ENCODE data around the gene ICAM1.
"Not testable (repeated sequence)": the region's sequence is repeated elsewhere in the genome, so short reads cannot be mapped to it uniquely, and the experiment has no call there.

DNA sequence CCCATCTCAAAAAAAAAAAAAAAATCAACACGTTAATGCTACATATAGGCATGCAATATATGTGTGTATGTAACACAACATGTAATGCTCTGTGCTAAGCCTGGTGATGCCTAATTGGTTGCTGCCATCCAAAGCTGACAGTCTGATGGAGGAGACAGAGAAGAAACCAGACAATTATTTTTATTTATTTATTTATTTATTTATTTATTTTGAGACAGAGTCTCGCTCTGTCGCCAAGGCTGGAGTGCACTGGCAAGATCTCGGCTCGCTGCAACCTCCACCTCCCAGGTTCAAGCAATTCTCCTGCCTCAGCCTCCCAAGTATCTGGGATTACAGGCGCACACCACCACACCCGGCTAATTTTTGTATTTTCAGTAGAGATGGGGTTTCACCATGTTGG is 35.5 kb upstream of the ICAM1 start:
- not testable (repeated sequence) for TF ChIP-seq ATF7-NPFF (CRISPR knock-in tag; IDR thresholded peaks at IDR 0.05; ENCODE audit: low read depth); ZBTB4 (CRISPR knock-in tag; IDR thresholded peaks at IDR 0.05; ENCODE audit: borderline replicate concordance); NFIC (IDR thresholded peaks at IDR 0.05; ENCODE audit: low read length); DPF2 (CRISPR knock-in tag; IDR thresholded peaks at IDR 0.05; ENCODE audit: borderline replicate concordance, low read depth); USF2 (IDR thresholded peaks at IDR 0.05; ENCODE audit: low read depth, low read length); USF2 (CRISPR knock-in tag; IDR thresholded peaks at IDR 0.05; ENCODE audit: borderline replicate concordance); ZIK1 (CRISPR knock-in tag; IDR thresholded peaks at IDR 0.05; ENCODE audit: borderline replicate concordance, low read depth); MNT (IDR thresholded peaks at IDR 0.05); MBNL3 (CRISPR knock-in tag; conservative IDR thresholded peaks at IDR 0.05); RARA (CRISPR knock-in tag; IDR thresholded peaks at IDR 0.05); CTCF (CRISPR knock-in tag; IDR thresholded peaks at IDR 0.05); ELF1 (CRISPR knock-in tag; IDR thresholded peaks at IDR 0.05); PAX8 (CRISPR knock-in tag; IDR thresholded peaks at IDR 0.05; ENCODE audit: borderline replicate concordance)
- TF ChIP-seq, protein P1, sequence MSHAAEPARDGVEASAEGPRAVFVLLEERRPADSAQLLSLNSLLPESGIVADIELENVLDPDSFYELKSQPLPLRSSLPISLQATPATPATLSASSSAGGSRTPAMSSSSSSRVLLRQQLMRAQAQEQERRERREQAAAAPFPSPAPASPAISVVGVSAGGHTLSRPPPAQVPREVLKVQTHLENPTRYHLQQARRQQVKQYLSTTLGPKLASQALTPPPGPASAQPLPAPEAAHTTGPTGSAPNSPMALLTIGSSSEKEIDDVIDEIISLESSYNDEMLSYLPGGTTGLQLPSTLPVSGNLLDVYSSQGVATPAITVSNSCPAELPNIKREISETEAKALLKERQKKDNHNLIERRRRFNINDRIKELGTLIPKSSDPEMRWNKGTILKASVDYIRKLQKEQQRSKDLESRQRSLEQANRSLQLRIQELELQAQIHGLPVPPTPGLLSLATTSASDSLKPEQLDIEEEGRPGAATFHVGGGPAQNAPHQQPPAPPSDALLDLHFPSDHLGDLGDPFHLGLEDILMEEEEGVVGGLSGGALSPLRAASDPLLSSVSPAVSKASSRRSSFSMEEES (CRISPR knock-in tag; IDR thresholded peaks at IDR 0.05) = not testable (repeated sequence)

Data from HepG2 (cell line).